HepG2 (cell line): ENCODE measurements around the gene GMEB2. TPM values are rescaled to one million over a fixed set of nuclear protein-coding genes. Genes with fewer than 3 reads are reported as not detected.

Experiments
- ATAC-seq: fragments of 200-7000 bp; cut with Tn5 transposase; 3 replicates; pipeline ENCODE4 v1.9.1; 2020; ENCODE audit warnings: mild to moderate bottlenecking, moderate library complexity
- BruUV-seq: library from RNA; stranded (reverse); fragments of 400-500 nt; replicated peaks from 2 replicates; lab custom pipeline; 2021; lab: Mats Ljungman, UMichigan
- CTCF ChIA-PET: fragments of 300-600 bp; formaldehyde crosslinking; extraction: SDS; loops from one replicate; lab custom pipeline; 2021; ENCODE audit warnings: low total read pairs, inconsistent platforms, low intra/inter-chr PET ratio; lab: Yijun Ruan, JAX
- POLR2A ChIA-PET: fragments of 350-600 bp; sonication (Branson Sonifier 250); formaldehyde crosslinking; loops from one replicate; lab custom pipeline; 2020; ENCODE audit warnings: antibody characterized with exemption, inconsistent platforms; lab: Yijun Ruan, JAX
- DNase-seq: peaks from one replicate; pipeline ENCODE4 v3.0.0-alpha.2; 2015; ENCODE audit warnings: low spot score
- FAIRE-seq: peaks from 3 replicates; lab custom pipeline; 2011; peaks lifted over from hg19 to GRCh38; lab: Jason Lieb, UNC
- H2AFZ ChIP-seq: one replicate; pipeline ENCODE4 v1.6.1; 2011; ENCODE audit warnings: low read length, inconsistent platforms
- H3K27ac ChIP-seq: fragments of 300-600 bp; 3 replicates; pipeline ENCODE4 v1.8.0; 2011; ENCODE audit warnings: mixed run types, mild to moderate bottlenecking, mixed read lengths, low read length, inconsistent platforms; ENCODE audit not compliant: insufficient read depth; ENCODE audit errors: extremely low read length
- H3K27me3 ChIP-seq, 2 experiments: fragments of 200-600 bp in 1 of 2; 2 replicates in 1 of 2; 3 replicates in 1 of 2; pipeline versions ENCODE4 v1.6.0 to v1.8.0; 2011; ENCODE audit warnings: low read length in 2 of 2, mild to moderate bottlenecking in 2 of 2, moderate library complexity in 2 of 2, inconsistent platforms in 1 of 2; ENCODE audit not compliant: insufficient read depth in 2 of 2, control insufficient read depth in 1 of 2
- H3K36me3 ChIP-seq, 2 experiments: fragments of 200-600 bp in 1 of 2; replicated peaks in 1 of 2; 2 replicates in 1 of 2; 3 replicates in 1 of 2; pipeline versions ENCODE4 v1.5.1 to v1.8.0; 2011; ENCODE audit warnings: low read length in 2 of 2, inconsistent platforms in 1 of 2; ENCODE audit not compliant: insufficient read depth in 2 of 2, control insufficient read depth in 1 of 2
- H3K4me1 ChIP-seq: 2 replicates; pipeline ENCODE4 v1.5.1; 2012; ENCODE audit warnings: low read length, inconsistent platforms; ENCODE audit not compliant: insufficient read depth
- H3K4me2 ChIP-seq: 2 replicates; pipeline ENCODE4 v1.6.0; 2011; ENCODE audit warnings: low read depth, low read length, inconsistent platforms
- H3K4me3 ChIP-seq, 3 experiments: fragments of 200-600 bp in 1 of 3; sonication (generic), shearing (Covaris generic) in 1 of 3; replicated peaks in 1 of 3; 2 replicates each; pipeline ENCODE4 v1.5.1; 2011 to 2016; ENCODE audit warnings: low read length in 3 of 3, inconsistent platforms in 2 of 3, low read depth in 2 of 3, mild to moderate bottlenecking in 2 of 3, control low read depth in 1 of 3, mixed read lengths in 1 of 3; ENCODE audit not compliant: insufficient read depth in 1 of 3
- H3K79me2 ChIP-seq: one replicate; pipeline ENCODE4 v1.6.1; 2011; ENCODE audit warnings: low read length, inconsistent platforms; ENCODE audit not compliant: insufficient read depth
- H3K9ac ChIP-seq: 2 replicates; pipeline ENCODE4 v1.6.0; 2011; ENCODE audit warnings: mild to moderate bottlenecking, low read depth, low read length, inconsistent platforms; ENCODE audit not compliant: insufficient read depth
- H3K9me3 ChIP-seq: 2 replicates; pipeline ENCODE4 v1.5.1; 2012; ENCODE audit warnings: mild to moderate bottlenecking, low read length
- H4K20me1 ChIP-seq: 2 replicates; pipeline ENCODE4 v1.6.0; 2011; ENCODE audit warnings: inconsistent platforms, mild to moderate bottlenecking, low read length, moderate library complexity; ENCODE audit not compliant: insufficient read depth
- SAP130 ChIP-seq: IDR thresholded peaks from 2 replicates; pipeline ENCODE4 v1.6.1; 2016; ENCODE audit warnings: low read depth
- SRF ChIP-seq: IDR thresholded peaks from 2 replicates; pipeline ENCODE4 v1.6.1; 2011; ENCODE audit warnings: mild to moderate bottlenecking, low read depth, low read length, moderate library complexity
- TFAP4 ChIP-seq: sonication (generic); IDR thresholded peaks from 2 replicates; pipeline ENCODE4 v1.6.1; 2016; ENCODE audit warnings: low read depth, borderline replicate concordance
- ZNF350 ChIP-seq: sonication (generic); formaldehyde crosslinking; IDR thresholded peaks from 2 replicates; pipeline ENCODE4 v1.4.0; 2020; ENCODE audit warnings: mild to moderate bottlenecking, low read depth, missing genetic modification reagents, borderline replicate concordance
- ZNF670 ChIP-seq: sonication (generic); formaldehyde crosslinking; IDR thresholded peaks from 2 replicates; pipeline ENCODE4 v1.8.0; 2022; ENCODE audit warnings: mild to moderate bottlenecking, missing genetic modification reagents, borderline replicate concordance
- ZNF687 ChIP-seq: sonication (generic); formaldehyde crosslinking; IDR thresholded peaks from 2 replicates; pipeline ENCODE4 v1.5.1; 2020; ENCODE audit warnings: mild to moderate bottlenecking, missing genetic modification reagents, moderate library complexity
- ZNF883 ChIP-seq: sonication (generic); formaldehyde crosslinking; IDR thresholded peaks from 2 replicates; pipeline ENCODE4 v1.5.1; 2020; ENCODE audit warnings: mild to moderate bottlenecking, missing genetic modification reagents; ENCODE audit errors: not compliant biosample characterization
- WGBS: methylation state at CpG from one replicate; pipeline ENCODE4 v1.1.6; 2017; ENCODE audit warnings: low lambda C conversion rate; 5-methylcytosine and 5-hydroxymethylcytosine counted together
- in situ Hi-C: cut with HindIII; loops from 2 replicates; pipeline ENCODE4 v1.10.0; 2017; ENCODE audit warnings: low pct_unique_long_range_greater_than_20kb; ENCODE audit not compliant: extremely low pct_ligation_motif_present
- intact Hi-C: fragments of 100-400 bp; cut with micrococcal nuclease; formaldehyde crosslinking; loops from one replicate; pipeline ENCODE4 v1.10.0; 2022; ENCODE audit not compliant: unreplicated experiment
- polyA plus RNA-seq, 8 experiments: library from polyadenylated mRNA; depleted of rRNA in 3 of 8; stranded (reverse) in 7 of 8; unstranded in 1 of 8; fragments of >200 nt; fragmentation: Illumina TruSeq in 4 of 8; extraction: Trizol in 4 of 8; gene quantifications; 2 replicates each; pipeline versions ENCODE4 v1.2.1 to v1.2.3, GENCODE V29; 2011 to 2016; ENCODE audit warnings: low read depth in 4 of 8, missing spikeins in 1 of 8, mixed read lengths in 1 of 8; ENCODE audit not compliant: insufficient read depth in 1 of 8
- total RNA-seq, 5 experiments: library from RNA; depleted of rRNA; stranded (reverse); fragments of >200 nt; fragmentation: Illumina TruSeq; extraction: Trizol; gene quantifications; 2 replicates each; pipeline ENCODE4 v1.2.3, GENCODE V29; 2016; ENCODE audit warnings: low read depth in 1 of 5
- TF ChIP-seq, protein P1 (sequence below): sonication (generic); formaldehyde crosslinking; IDR thresholded peaks from 2 replicates; pipeline ENCODE4 v1.4.0; 2020; ENCODE audit warnings: mild to moderate bottlenecking, low read depth, missing genetic modification reagents

GMEB2 gene
- total and polyA plus RNA-seq, 2 of the 13 experiments (the other 11 are each of a cell fraction or from before 2014, with no cell fraction given), result 10.6 to 12.4 TPM

DNA sequence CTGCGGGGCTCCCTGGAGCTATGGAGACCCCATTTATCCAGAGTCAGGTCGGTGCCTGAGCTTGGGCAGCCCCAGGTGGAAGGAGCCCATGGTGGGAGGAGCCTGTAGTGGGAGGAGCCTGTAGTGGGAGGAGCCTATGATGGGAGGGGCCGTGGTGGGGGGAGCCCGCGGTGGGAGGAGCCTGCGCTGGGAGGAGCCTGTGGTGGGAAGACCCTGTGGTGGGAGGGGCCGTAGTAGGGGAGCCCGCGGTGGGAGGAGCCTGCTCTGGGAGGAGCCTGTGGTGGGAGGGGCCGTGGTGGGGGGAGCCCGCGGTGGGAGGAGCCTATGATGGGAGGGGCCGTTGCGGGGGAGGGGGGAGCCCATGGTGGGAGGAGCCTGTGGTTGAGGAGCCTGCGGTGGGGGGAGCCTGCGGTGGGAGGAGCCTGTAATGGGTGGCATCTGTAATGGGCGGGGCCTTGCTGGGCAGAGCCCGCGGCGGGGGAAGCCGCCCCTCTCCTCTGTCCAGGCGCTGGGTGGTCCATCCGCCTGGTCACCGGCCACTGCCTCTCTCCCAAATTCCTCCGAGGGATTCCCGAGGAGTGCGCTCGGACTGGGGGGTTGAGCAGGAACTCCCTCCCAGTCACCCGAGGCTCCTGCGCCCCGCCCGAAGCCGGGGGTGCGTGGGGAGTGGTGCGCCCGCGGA, 73.5 kb downstream of the GMEB2 start (continued):
- 0 out of 2 replicates have a peak, but pooled peaks have one; percentile 10 for TF ChIP-seq SAP130 (CRISPR knock-in tag)

DNA sequence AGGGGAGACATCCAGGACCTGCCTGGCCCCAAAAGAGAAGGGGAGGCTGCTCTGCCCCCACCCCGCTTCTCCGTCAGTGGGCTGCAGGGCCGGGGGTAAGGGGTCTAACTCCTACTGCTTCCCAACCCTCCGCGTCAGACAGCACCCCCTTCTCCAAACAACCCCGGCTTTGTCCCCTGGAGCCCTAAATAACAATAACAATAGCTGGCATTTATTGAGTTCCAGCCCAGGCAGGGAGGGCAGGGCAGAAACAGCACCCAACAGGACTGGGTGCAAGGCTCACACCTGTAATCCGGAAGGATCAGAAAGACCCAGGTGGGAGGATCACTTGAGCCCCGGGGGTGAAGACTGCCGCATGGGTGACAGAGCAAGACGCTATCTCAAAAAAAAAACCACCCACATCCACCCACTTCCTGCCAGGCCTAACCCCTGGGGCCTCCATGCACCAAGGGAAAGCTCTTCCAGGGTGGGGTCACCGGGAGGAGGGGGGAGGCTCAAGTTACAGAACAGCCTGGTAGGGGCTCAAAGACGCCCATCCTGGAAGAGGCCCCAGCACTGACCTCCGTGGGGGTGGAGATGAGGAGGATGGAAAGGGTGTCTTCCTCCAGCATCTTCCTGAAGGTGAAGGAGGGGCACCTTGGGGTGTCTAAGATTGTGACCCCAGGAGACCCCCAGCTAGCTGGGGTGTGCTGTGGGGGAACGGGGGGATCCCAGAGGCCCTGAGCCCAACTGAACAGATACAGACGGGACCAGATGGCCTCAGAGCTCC, 74.2 kb downstream of the GMEB2 start:
- Histone ChIP-seq H2AFZ (no peak overlapping the region), H3K9ac (no peak overlapping the region), H3K4me3 (no peak overlapping the region), H3K4me2 (peak overlapping the region; percentile 14; the same call in 1 of the 2 replicates), H3K27me3 (peaks cover 19 to 44% of the 10 kb centered on the region in 2 experiments), H3K27ac (no peak overlapping the region), H4K20me1 (no peaks in the 10 kb centered on the region), H3K36me3 (no peaks in the 10 kb centered on the region), H3K79me2 (no peaks in the 10 kb centered on the region), H3K9me3 (no peaks in the 10 kb centered on the region), H3K4me1 (peaks cover 24% of the 10 kb centered on the region)
- DNase-seq, result no peak
- WGBS, result 41% methylated on average over 15 of the region's 15 CpGs
- intact Hi-C loops (no loop called here), in situ Hi-C loops (no loop called here)
- ChIA-PET POLR2A (interaction anchor here (0.8 kb wide), 2 partner anchors 8 to 87 kb away, joined by 3 to 7 read pairs; no protein-coding TSS in a partner anchor), CTCF (no interaction called here)
- peak; percentile 20; the same call in 1 of the 2 replicates for TF ChIP-seq ZNF687 (CRISPR knock-in tag)
- no peak for TF ChIP-seq TFAP4
- no peak for TF ChIP-seq ZNF670
- TF ChIP-seq ZNF883, result peak; percentile 41
- peak; percentile 38; the same call in 1 of the 2 replicates for TF ChIP-seq ZNF350 (CRISPR knock-in tag)
- no peak for TF ChIP-seq SRF
- TF ChIP-seq, protein P1, sequence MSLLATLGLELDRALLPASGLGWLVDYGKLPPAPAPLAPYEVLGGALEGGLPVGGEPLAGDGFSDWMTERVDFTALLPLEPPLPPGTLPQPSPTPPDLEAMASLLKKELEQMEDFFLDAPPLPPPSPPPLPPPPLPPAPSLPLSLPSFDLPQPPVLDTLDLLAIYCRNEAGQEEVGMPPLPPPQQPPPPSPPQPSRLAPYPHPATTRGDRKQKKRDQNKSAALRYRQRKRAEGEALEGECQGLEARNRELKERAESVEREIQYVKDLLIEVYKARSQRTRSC, result no peak
- no peak for FAIRE-seq
- no TSS peak for BruUV-seq
- ATAC-seq, result no peak
